HL-60 (cell line): ENCODE measurements around the gene KIF25.

Experiments used
- DNase-seq, 2 experiments: peaks; one replicate each; pipeline ENCODE4 v3.0.0-alpha.2; 2010 to 2020; ENCODE audit warnings: low read depth in 1 of 2, low spot score in 1 of 2
- H3K27ac ChIP-seq: fragments of 250-450 bp; sonication (Bioruptor Pico); replicated peaks from 2 replicates; pipeline ENCODE4 v1.5.1; 2020; ENCODE audit warnings: mild to moderate bottlenecking, moderate library complexity
- H3K27me3 ChIP-seq: fragments of 250-450 bp; sonication (Bioruptor Pico); 2 replicates; pipeline ENCODE4 v1.5.1; 2021; ENCODE audit warnings: mild to moderate bottlenecking, moderate library complexity; ENCODE audit not compliant: insufficient read depth, poor library complexity, severe bottlenecking
- H3K4me3 ChIP-seq: replicated peaks from 2 replicates; pipeline ENCODE4 v1.5.1; 2011; ENCODE audit warnings: mild to moderate bottlenecking, control low read depth, low read length; ENCODE audit not compliant: insufficient read depth
- GABPA ChIP-seq: IDR thresholded peaks from 2 replicates; pipeline ENCODE4 v1.6.1; 2012; ENCODE audit warnings: low read depth
- POLR2AphosphoS5 ChIP-seq: IDR thresholded peaks from 2 replicates; pipeline ENCODE4 v1.6.1; 2012; ENCODE audit warnings: low read depth
- SPI1 ChIP-seq: IDR thresholded peaks from 2 replicates; pipeline ENCODE4 v1.6.1; 2012; ENCODE audit warnings: low read depth, mild to moderate bottlenecking, borderline replicate concordance
- TF ChIP-seq, protein P1 (sequence below): IDR thresholded peaks from one replicate; pipeline ENCODE4 v1.5.1; 2011; ENCODE audit warnings: low read length, control low read depth, inconsistent platforms; ENCODE audit not compliant: insufficient read depth
- TF ChIP-seq, protein P2 (sequence below): IDR thresholded peaks from 2 replicates; pipeline ENCODE4 v1.6.1; 2012; ENCODE audit warnings: low read depth; ENCODE audit not compliant: insufficient replicate concordance

KIF25 gene

GRCh38 chr6:168032005-168032760 is 34.7 kb downstream of the KIF25 start:
- TF ChIP-seq POLR2AphosphoS5 (no peak), SPI1 (no peak), GABPA (no peak)
- TF ChIP-seq, protein P1, sequence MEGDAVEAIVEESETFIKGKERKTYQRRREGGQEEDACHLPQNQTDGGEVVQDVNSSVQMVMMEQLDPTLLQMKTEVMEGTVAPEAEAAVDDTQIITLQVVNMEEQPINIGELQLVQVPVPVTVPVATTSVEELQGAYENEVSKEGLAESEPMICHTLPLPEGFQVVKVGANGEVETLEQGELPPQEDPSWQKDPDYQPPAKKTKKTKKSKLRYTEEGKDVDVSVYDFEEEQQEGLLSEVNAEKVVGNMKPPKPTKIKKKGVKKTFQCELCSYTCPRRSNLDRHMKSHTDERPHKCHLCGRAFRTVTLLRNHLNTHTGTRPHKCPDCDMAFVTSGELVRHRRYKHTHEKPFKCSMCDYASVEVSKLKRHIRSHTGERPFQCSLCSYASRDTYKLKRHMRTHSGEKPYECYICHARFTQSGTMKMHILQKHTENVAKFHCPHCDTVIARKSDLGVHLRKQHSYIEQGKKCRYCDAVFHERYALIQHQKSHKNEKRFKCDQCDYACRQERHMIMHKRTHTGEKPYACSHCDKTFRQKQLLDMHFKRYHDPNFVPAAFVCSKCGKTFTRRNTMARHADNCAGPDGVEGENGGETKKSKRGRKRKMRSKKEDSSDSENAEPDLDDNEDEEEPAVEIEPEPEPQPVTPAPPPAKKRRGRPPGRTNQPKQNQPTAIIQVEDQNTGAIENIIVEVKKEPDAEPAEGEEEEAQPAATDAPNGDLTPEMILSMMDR = no peak
- TF ChIP-seq, protein P2, sequence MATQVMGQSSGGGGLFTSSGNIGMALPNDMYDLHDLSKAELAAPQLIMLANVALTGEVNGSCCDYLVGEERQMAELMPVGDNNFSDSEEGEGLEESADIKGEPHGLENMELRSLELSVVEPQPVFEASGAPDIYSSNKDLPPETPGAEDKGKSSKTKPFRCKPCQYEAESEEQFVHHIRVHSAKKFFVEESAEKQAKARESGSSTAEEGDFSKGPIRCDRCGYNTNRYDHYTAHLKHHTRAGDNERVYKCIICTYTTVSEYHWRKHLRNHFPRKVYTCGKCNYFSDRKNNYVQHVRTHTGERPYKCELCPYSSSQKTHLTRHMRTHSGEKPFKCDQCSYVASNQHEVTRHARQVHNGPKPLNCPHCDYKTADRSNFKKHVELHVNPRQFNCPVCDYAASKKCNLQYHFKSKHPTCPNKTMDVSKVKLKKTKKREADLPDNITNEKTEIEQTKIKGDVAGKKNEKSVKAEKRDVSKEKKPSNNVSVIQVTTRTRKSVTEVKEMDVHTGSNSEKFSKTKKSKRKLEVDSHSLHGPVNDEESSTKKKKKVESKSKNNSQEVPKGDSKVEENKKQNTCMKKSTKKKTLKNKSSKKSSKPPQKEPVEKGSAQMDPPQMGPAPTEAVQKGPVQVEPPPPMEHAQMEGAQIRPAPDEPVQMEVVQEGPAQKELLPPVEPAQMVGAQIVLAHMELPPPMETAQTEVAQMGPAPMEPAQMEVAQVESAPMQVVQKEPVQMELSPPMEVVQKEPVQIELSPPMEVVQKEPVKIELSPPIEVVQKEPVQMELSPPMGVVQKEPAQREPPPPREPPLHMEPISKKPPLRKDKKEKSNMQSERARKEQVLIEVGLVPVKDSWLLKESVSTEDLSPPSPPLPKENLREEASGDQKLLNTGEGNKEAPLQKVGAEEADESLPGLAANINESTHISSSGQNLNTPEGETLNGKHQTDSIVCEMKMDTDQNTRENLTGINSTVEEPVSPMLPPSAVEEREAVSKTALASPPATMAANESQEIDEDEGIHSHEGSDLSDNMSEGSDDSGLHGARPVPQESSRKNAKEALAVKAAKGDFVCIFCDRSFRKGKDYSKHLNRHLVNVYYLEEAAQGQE = no peak
- Histone ChIP-seq H3K27me3 (no peaks in the 10 kb centered on the region), H3K27ac (no peak overlapping the region), H3K4me3 (no peak overlapping the region)
- no peak for DNase-seq

GRCh38 chr6:168033791-168034190 is 36.3 kb downstream of the KIF25 start:
- Histone ChIP-seq H3K27ac (no peak overlapping the region), H3K4me3 (no peak overlapping the region), H3K27me3 (no peaks in the 10 kb centered on the region)
- TF ChIP-seq, protein P2 = no peak
- TF ChIP-seq POLR2AphosphoS5 (no peak), GABPA (no peak), SPI1 (no peak)
- TF ChIP-seq, protein P1 = no peak
- no peak for DNase-seq

DNA sequence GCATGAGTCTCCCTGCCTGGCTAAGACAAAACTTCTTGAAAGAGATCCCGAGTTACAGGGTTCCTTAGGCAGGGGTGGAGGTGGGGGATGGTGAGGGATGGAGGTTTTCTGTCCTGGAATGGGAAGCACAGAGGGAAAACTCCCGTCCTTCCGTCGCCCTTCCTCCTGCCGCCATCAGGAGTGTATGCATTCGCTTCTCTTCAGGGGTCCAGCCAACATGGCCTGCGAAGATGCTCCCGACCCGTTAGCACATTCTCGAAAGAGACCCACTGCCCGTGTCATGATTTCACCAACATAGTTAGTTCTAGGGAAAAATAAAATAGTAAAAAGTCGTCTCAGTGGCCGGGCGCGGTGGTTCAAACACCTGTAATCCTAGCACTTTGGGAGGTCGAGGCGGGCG is 37.1 kb downstream of the KIF25 start:
- no peak for DNase-seq
- H3K27ac ChIP-seq = no peak overlapping the region
- TF ChIP-seq, protein P2 = no peak
- TF ChIP-seq POLR2AphosphoS5 (no peak), SPI1 (no peak), GABPA (no peak)
- TF ChIP-seq, protein P1 = no peak
- no peak overlapping the region for H3K4me3 ChIP-seq
- H3K27me3 ChIP-seq = no peaks in the 10 kb centered on the region
